K562 (cell line): Measurements from ENCODE around the gene SRF. TPM values are rescaled to one million over a fixed set of nuclear protein-coding genes. Genes with fewer than 3 reads are reported as not detected.

Experiments
- AFF4 ChIP-seq: sonication (generic); formaldehyde crosslinking; IDR thresholded peaks from 2 replicates; pipeline ENCODE4 v1.8.0; 2023; ENCODE audit warnings: mild to moderate bottlenecking, missing genetic modification reagents
- ARHGAP35 ChIP-seq: fragments of 450-650 bp; IDR thresholded peaks from 2 replicates; pipeline ENCODE4 v1.6.1; 2018; ENCODE audit not compliant: partially characterized antibody
- ARID1B ChIP-seq: fragments of 450-650 bp; IDR thresholded peaks from 2 replicates; pipeline ENCODE4 v1.6.1; 2016; ENCODE audit warnings: antibody characterized with exemption, mild to moderate bottlenecking, inconsistent platforms
- BMI1 ChIP-seq: fragments of 150-350 bp; IDR thresholded peaks from 2 replicates; pipeline ENCODE4 v1.6.1; 2014; ENCODE audit warnings: low read length
- CCNT2 ChIP-seq: IDR thresholded peaks from 2 replicates; pipeline ENCODE4 v1.6.1; 2011; ENCODE audit warnings: borderline replicate concordance, low read depth, mild to moderate bottlenecking, moderate library complexity, mixed read lengths, low read length; ENCODE audit not compliant: insufficient read length; ENCODE audit errors: extremely low read depth
- EZH2 ChIP-seq: IDR thresholded peaks from 2 replicates; pipeline ENCODE4 v1.6.1; 2012; ENCODE audit warnings: low read depth, mild to moderate bottlenecking, inconsistent platforms, low read length, borderline replicate concordance
- FUS ChIP-seq: fragments of 200-400 bp; formaldehyde crosslinking; optimal IDR thresholded peaks from 2 replicates; pipeline ENCODE3; 2017; ENCODE audit warnings: low read depth, low read length
- GATA2 ChIP-seq: sonication (generic); formaldehyde crosslinking; IDR thresholded peaks from 2 replicates; pipeline ENCODE4 v1.4.0; 2020; ENCODE audit warnings: mild to moderate bottlenecking, missing genetic modification reagents
- LARP7 ChIP-seq: fragments of 450-650 bp; IDR thresholded peaks from 2 replicates; pipeline ENCODE4 v1.6.1; 2016
- MAZ ChIP-seq, 2 experiments: fragments of 450-650 bp in 1 of 2; sonication (generic) in 1 of 2; formaldehyde crosslinking; IDR thresholded peaks in 1 of 2; conservative IDR thresholded peaks in 1 of 2; 2 replicates each; pipeline versions ENCODE4 v1.4.0 to v1.5.0; 2020; ENCODE audit warnings: mild to moderate bottlenecking in 1 of 2, missing genetic modification reagents in 1 of 2
- NR1H2 ChIP-seq: sonication (generic); formaldehyde crosslinking; IDR thresholded peaks from 2 replicates; pipeline ENCODE4 v1.4.0; 2020; ENCODE audit warnings: mild to moderate bottlenecking, missing genetic modification reagents
- NR2C1 ChIP-seq, 2 experiments: fragments of 450-650 bp; IDR thresholded peaks; 2 replicates each; pipeline ENCODE4 v1.6.1; 2017; ENCODE audit warnings: mild to moderate bottlenecking in 2 of 2, antibody characterized with exemption in 1 of 2, inconsistent platforms in 1 of 2, missing compliant biosample characterization in 1 of 2, missing genetic modification characterization in 1 of 2
- TEAD2 ChIP-seq: fragments of 450-650 bp; IDR thresholded peaks from 2 replicates; pipeline ENCODE4 v1.6.1; 2016; ENCODE audit warnings: missing genetic modification characterization, control low read depth, missing compliant biosample characterization
- polyA plus RNA-seq, 8 experiments: library from polyadenylated mRNA; depleted of rRNA in 4 of 8; stranded (reverse) in 5 of 8; unstranded in 3 of 8; fragments of >200 nt; fragmentation: Nextera tagmentation in 2 of 8; fragmentation: Illumina TruSeq in 1 of 8; extraction: Ambion mirVana in 2 of 8; extraction: Trizol in 1 of 8; gene quantifications; 2 replicates each; pipeline versions ENCODE4 v1.2.1 to v1.2.3, GENCODE V29; 2011 to 2014; ENCODE audit warnings: inconsistent platforms in 1 of 8, missing spikeins in 1 of 8
- total RNA-seq, 7 experiments: library from RNA; depleted of rRNA in 6 of 7; stranded (reverse); fragments of >200 nt in 6 of 7; fragmentation: Illumina TruSeq in 2 of 7; extraction: Trizol in 2 of 7; gene quantifications; 2 replicates each; pipeline versions ENCODE4 v1.2.1 to v1.2.3, GENCODE V29; 2011 to 2021; ENCODE audit warnings: low replicate concordance in 1 of 7
- TF ChIP-seq, protein P1 (sequence below): sonication (generic); formaldehyde crosslinking; IDR thresholded peaks from 2 replicates; pipeline ENCODE4 v1.8.0; 2022; ENCODE audit warnings: mild to moderate bottlenecking, missing genetic modification reagents, borderline replicate concordance
- TF ChIP-seq, protein P2 (sequence below), 2 experiments: fragments of 450-650 bp in 1 of 2; sonication (generic) in 1 of 2; formaldehyde crosslinking; conservative IDR thresholded peaks; 2 replicates each; pipeline versions ENCODE4 v1.4.0 to v1.8.1; 2020 to 2022; ENCODE audit warnings: mild to moderate bottlenecking in 1 of 2, missing genetic modification reagents in 1 of 2
- TF ChIP-seq, protein P3 (sequence below): IDR thresholded peaks from 3 replicates; pipeline ENCODE4 v1.6.1; 2011; ENCODE audit warnings: borderline replicate concordance, mild to moderate bottlenecking, moderate library complexity; ENCODE audit not compliant: insufficient read length; ENCODE audit errors: extremely low read depth
- TF ChIP-seq, protein P4 (sequence below): sonication (generic); formaldehyde crosslinking; IDR thresholded peaks from 2 replicates; pipeline ENCODE4 v1.9.0; 2022; ENCODE audit warnings: mild to moderate bottlenecking, missing genetic modification reagents

Gene SRF
- total and polyA plus RNA-seq, 9 of the 15 experiments (the other 6 are each of a cell fraction or from before 2014, with no cell fraction given) = 2.5 to 37.0 (median 24.6) TPM

- TF ChIP-seq, protein P1, sequence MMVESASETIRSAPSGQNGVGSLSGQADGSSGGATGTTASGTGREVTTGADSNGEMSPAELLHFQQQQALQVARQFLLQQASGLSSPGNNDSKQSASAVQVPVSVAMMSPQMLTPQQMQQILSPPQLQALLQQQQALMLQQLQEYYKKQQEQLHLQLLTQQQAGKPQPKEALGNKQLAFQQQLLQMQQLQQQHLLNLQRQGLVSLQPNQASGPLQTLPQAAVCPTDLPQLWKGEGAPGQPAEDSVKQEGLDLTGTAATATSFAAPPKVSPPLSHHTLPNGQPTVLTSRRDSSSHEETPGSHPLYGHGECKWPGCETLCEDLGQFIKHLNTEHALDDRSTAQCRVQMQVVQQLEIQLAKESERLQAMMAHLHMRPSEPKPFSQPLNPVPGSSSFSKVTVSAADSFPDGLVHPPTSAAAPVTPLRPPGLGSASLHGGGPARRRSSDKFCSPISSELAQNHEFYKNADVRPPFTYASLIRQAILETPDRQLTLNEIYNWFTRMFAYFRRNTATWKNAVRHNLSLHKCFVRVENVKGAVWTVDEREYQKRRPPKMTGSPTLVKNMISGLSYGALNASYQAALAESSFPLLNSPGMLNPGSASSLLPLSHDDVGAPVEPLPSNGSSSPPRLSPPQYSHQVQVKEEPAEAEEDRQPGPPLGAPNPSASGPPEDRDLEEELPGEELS (CRISPR knock-in tag) = 0 out of 2 replicates have a peak, but pooled peaks have one; percentile 60
- TF ChIP-seq CCNT2 (no peak), MAZ (CRISPR knock-in tag; conservative IDR thresholded peaks at IDR 0.05 in 1 of 2, IDR thresholded peaks at IDR 0.05 in 1 of 2) (peak in 1 of 2 experiments; percentile 53; a peak in 3 of 4 replicates), NR1H2 (CRISPR knock-in tag) (0 out of 2 replicates have a peak, but pooled peaks have one; percentile 51), TEAD2 (tag) (peak; percentile 58; the same call in 1 of the 2 replicates), BMI1 (no peak), LARP7 (no peak), ARID1B (peak; percentile 48), ARHGAP35 (no peak), FUS (no peak), AFF4 (CRISPR knock-in tag) (no peak), GATA2 (no peak), EZH2 (no peak), NR2C1 (IDR thresholded peaks at IDR 0.05) (no peak), NR2C1 (tag; IDR thresholded peaks at IDR 0.05) (no peak)
- TF ChIP-seq, protein P2, sequence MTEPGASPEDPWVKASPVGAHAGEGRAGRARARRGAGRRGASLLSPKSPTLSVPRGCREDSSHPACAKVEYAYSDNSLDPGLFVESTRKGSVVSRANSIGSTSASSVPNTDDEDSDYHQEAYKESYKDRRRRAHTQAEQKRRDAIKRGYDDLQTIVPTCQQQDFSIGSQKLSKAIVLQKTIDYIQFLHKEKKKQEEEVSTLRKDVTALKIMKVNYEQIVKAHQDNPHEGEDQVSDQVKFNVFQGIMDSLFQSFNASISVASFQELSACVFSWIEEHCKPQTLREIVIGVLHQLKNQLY (CRISPR knock-in tag; conservative IDR thresholded peaks at IDR 0.05) = 0 out of 4 replicates have a peak, but pooled peaks of 1 of the 2 experiments have one; percentile 40
- TF ChIP-seq, protein P3, sequence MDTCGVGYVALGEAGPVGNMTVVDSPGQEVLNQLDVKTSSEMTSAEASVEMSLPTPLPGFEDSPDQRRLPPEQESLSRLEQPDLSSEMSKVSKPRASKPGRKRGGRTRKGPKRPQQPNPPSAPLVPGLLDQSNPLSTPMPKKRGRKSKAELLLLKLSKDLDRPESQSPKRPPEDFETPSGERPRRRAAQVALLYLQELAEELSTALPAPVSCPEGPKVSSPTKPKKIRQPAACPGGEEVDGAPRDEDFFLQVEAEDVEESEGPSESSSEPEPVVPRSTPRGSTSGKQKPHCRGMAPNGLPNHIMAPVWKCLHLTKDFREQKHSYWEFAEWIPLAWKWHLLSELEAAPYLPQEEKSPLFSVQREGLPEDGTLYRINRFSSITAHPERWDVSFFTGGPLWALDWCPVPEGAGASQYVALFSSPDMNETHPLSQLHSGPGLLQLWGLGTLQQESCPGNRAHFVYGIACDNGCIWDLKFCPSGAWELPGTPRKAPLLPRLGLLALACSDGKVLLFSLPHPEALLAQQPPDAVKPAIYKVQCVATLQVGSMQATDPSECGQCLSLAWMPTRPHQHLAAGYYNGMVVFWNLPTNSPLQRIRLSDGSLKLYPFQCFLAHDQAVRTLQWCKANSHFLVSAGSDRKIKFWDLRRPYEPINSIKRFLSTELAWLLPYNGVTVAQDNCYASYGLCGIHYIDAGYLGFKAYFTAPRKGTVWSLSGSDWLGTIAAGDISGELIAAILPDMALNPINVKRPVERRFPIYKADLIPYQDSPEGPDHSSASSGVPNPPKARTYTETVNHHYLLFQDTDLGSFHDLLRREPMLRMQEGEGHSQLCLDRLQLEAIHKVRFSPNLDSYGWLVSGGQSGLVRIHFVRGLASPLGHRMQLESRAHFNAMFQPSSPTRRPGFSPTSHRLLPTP = no peak
- TF ChIP-seq, protein P4, sequence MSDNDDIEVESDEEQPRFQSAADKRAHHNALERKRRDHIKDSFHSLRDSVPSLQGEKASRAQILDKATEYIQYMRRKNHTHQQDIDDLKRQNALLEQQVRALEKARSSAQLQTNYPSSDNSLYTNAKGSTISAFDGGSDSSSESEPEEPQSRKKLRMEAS = no peak
Measured at GRCh38 chr6:43170417-43170930, 595 bp upstream of the SRF start (continued).
